CD14-positive monocyte (primary cell): Measurements from ENCODE around the gene DLGAP1. TPM values are rescaled to one million over a fixed set of nuclear protein-coding genes. Genes with fewer than 3 reads are reported as not detected.

Source experiments
- DNase-seq, 3 donors: peaks; one replicate each; pipeline ENCODE4 v3.0.0-alpha.2; 2011 to 2022
- H2AFZ ChIP-seq: 2 replicates; pipeline ENCODE4 v1.6.0; 2012; ENCODE audit warnings: mild to moderate bottlenecking, low read depth, low read length, inconsistent platforms; ENCODE audit not compliant: insufficient read depth, poor library complexity, severe bottlenecking
- H3K27ac ChIP-seq, 2 donors: 1 replicate in 1 of 2; 2 replicates in 1 of 2; pipeline ENCODE4 v1.5.1; 2012 to 2013; ENCODE audit warnings: low read length in 2 of 2, control low read depth in 1 of 2, inconsistent platforms in 1 of 2, low read depth in 1 of 2, mild to moderate bottlenecking in 1 of 2
- H3K27me3 ChIP-seq, 2 donors: one replicate each; pipeline versions ENCODE4 v1.6.0 to v1.6.1; 2011 to 2013; ENCODE audit warnings: low read length in 2 of 2; ENCODE audit not compliant: control insufficient read depth in 2 of 2, insufficient read depth in 2 of 2
- H3K36me3 ChIP-seq, 2 donors: replicated peaks in 1 of 2; 1 replicate in 1 of 2; 2 replicates in 1 of 2; pipeline versions ENCODE4 v1.5.1 to v1.6.1; 2012 to 2013; ENCODE audit warnings: low read length in 2 of 2, control low read depth in 1 of 2, inconsistent platforms in 1 of 2, mild to moderate bottlenecking in 1 of 2; ENCODE audit not compliant: insufficient read depth in 2 of 2, control insufficient read depth in 1 of 2
- H3K4me1 ChIP-seq, 2 donors: 1 replicate in 1 of 2; 2 replicates in 1 of 2; pipeline versions ENCODE4 v1.5.1 to v1.6.1; 2012 to 2013; ENCODE audit warnings: low read length in 2 of 2, control low read depth in 1 of 2, inconsistent platforms in 1 of 2, mild to moderate bottlenecking in 1 of 2, moderate library complexity in 1 of 2; ENCODE audit not compliant: insufficient read depth in 2 of 2, control insufficient read depth in 1 of 2
- H3K4me2 ChIP-seq: replicated peaks from 2 replicates; pipeline ENCODE3; 2012; ENCODE audit warnings: low read length, moderate library complexity, mild to moderate bottlenecking; ENCODE audit not compliant: poor library complexity, severe bottlenecking; ENCODE audit errors: extremely low read depth
- H3K4me3 ChIP-seq, 3 experiments: fragments of 200-600 bp in 1 of 3; sonication (generic) in 1 of 3; replicated peaks in 1 of 3; 1 replicate in 2 of 3; 2 replicates in 1 of 3; pipeline ENCODE4 v1.5.1; 2011 to 2013; ENCODE audit warnings: low read length in 3 of 3, mild to moderate bottlenecking in 3 of 3, control low read depth in 2 of 3, low read depth in 2 of 3, inconsistent platforms in 1 of 3, moderate library complexity in 1 of 3
- H3K79me2 ChIP-seq: 2 replicates; pipeline ENCODE4 v1.6.0; 2012; ENCODE audit warnings: mild to moderate bottlenecking, control low read depth, inconsistent platforms, low read length, moderate library complexity; ENCODE audit not compliant: insufficient read depth
- H3K9ac ChIP-seq: 2 replicates; pipeline ENCODE4 v1.6.0; 2017; ENCODE audit warnings: low read length, mild to moderate bottlenecking; ENCODE audit not compliant: insufficient read depth, poor library complexity, severe bottlenecking
- H3K9me3 ChIP-seq, 2 donors: replicated peaks in 1 of 2; 1 replicate in 1 of 2; 2 replicates in 1 of 2; pipeline versions ENCODE4 v1.5.1 to v1.6.1; 2012 to 2013; ENCODE audit warnings: low read length in 2 of 2, control low read depth in 1 of 2; ENCODE audit not compliant: control insufficient read depth in 1 of 2, insufficient read depth in 1 of 2
- H4K20me1 ChIP-seq: 2 replicates; pipeline ENCODE4 v1.6.0; 2012; ENCODE audit warnings: mild to moderate bottlenecking, low read length, control low read depth, moderate library complexity; ENCODE audit not compliant: insufficient read depth
- H3K27ac Mint-ChIP-seq, 7 donors: one replicate each; pipeline ENCODE4 v1.8.0; 2020; ENCODE audit warnings: mild to moderate bottlenecking in 7 of 7, mixed read lengths in 7 of 7, moderate library complexity in 6 of 7, inconsistent platforms in 2 of 7
- H3K27me3 Mint-ChIP-seq, 3 donors: one replicate each; pipeline ENCODE4 v1.8.0; 2021 to 2022; ENCODE audit warnings: low read depth in 3 of 3, mild to moderate bottlenecking in 3 of 3, mixed read lengths in 3 of 3, moderate library complexity in 3 of 3, inconsistent platforms in 1 of 3
- H3K36me3 Mint-ChIP-seq, 2 donors: one replicate each; pipeline ENCODE4 v1.8.0; 2020; ENCODE audit warnings: mixed read lengths in 2 of 2, inconsistent platforms in 1 of 2, mild to moderate bottlenecking in 1 of 2
- H3K4me1 Mint-ChIP-seq: one replicate; pipeline ENCODE4 v1.8.0; 2020; ENCODE audit warnings: mild to moderate bottlenecking, mixed read lengths
- H3K4me3 Mint-ChIP-seq, 2 donors: one replicate each; pipeline ENCODE4 v1.8.0; 2020; ENCODE audit warnings: mild to moderate bottlenecking in 2 of 2, mixed read lengths in 2 of 2, moderate library complexity in 1 of 2
- H3K9me3 Mint-ChIP-seq, 7 donors: one replicate each; pipeline ENCODE4 v1.8.0; 2020 to 2022; ENCODE audit warnings: mixed read lengths in 7 of 7, mild to moderate bottlenecking in 6 of 7, moderate library complexity in 6 of 7, inconsistent platforms in 2 of 7
- WGBS: methylation state at CpG from one replicate; pipeline ENCODE4 v1.1.5; 2013; ENCODE audit warnings: missing lambda C conversion rate; ENCODE audit not compliant: insufficient coverage; 5-methylcytosine and 5-hydroxymethylcytosine counted together
- intact Hi-C, 2 donors: fragments of 100-400 bp; cut with micrococcal nuclease; formaldehyde crosslinking; loops; one replicate each; pipeline versions ENCODE4 v1.15.0 to v1.15.1; 2023
- polyA plus RNA-seq, 3 donors: library from polyadenylated mRNA; depleted of rRNA in 1 of 3; unstranded in 2 of 3; stranded (reverse) in 1 of 3; fragments of 300-500 nt in 2 of 3; fragments of >200 nt in 1 of 3; fragmentation: Illumina TruSeq in 2 of 3; gene quantifications; 1 replicate in 2 of 3; 2 replicates in 1 of 3; pipeline ENCODE4 v1.2.3, GENCODE V29; 2012 to 2021
- TF ChIP-seq, protein P1 (sequence below): fragments of 200-600 bp; IDR thresholded peaks from one replicate; pipeline ENCODE4 v1.8.0; 2022; ENCODE audit warnings: antibody characterized with exemption, mild to moderate bottlenecking

DLGAP1 gene
- polyA plus RNA-seq, 3 donors: 0.09 to 0.42 TPM; not detected in 1

GRCh38 chr18:3984163-3984757 lies 470.8 kb downstream of the DLGAP1 start:
- H3K4me3 ChIP-seq: no peak overlapping the region

GRCh38 chr18:3983351-3983969 lies 471.6 kb downstream of the DLGAP1 start:
- no peaks in the 10 kb centered on the region for H3K4me1 ChIP-seq
- Mint-ChIP-seq H3K36me3 (no peaks in the 10 kb centered on the region), H3K27ac (no peak overlapping the region), H3K4me3 (no peak overlapping the region), H3K9me3 (peaks cover 0 to 6% (median 4%) of the 10 kb centered on the region in 7 donors), H3K4me1 (peaks cover 5% of the 10 kb centered on the region), H3K27me3 (peaks cover 0 to 3% (median 3%) of the 10 kb centered on the region in 3 donors)
- DNase-seq: no peak
- H3K79me2 ChIP-seq: no peaks in the 10 kb centered on the region
- no peak overlapping the region for H3K27ac ChIP-seq
- TF ChIP-seq, protein P1, sequence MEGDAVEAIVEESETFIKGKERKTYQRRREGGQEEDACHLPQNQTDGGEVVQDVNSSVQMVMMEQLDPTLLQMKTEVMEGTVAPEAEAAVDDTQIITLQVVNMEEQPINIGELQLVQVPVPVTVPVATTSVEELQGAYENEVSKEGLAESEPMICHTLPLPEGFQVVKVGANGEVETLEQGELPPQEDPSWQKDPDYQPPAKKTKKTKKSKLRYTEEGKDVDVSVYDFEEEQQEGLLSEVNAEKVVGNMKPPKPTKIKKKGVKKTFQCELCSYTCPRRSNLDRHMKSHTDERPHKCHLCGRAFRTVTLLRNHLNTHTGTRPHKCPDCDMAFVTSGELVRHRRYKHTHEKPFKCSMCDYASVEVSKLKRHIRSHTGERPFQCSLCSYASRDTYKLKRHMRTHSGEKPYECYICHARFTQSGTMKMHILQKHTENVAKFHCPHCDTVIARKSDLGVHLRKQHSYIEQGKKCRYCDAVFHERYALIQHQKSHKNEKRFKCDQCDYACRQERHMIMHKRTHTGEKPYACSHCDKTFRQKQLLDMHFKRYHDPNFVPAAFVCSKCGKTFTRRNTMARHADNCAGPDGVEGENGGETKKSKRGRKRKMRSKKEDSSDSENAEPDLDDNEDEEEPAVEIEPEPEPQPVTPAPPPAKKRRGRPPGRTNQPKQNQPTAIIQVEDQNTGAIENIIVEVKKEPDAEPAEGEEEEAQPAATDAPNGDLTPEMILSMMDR: no peak
- H3K36me3 ChIP-seq: no peaks in the 10 kb centered on the region
- intact Hi-C loops: loop anchor here in 1 of 2 donors (10.0 kb wide), 1 partner anchor 79 kb away; no protein-coding TSS in a partner anchor
- H3K27me3 ChIP-seq: no peaks in the 10 kb centered on the region
- no CpG with 5 or more reads among the region's 5 CpGs for WGBS
- H4K20me1 ChIP-seq: no peaks in the 10 kb centered on the region
- no peak overlapping the region for H3K4me2 ChIP-seq
- H3K4me3 ChIP-seq: no peak overlapping the region
- H3K9ac ChIP-seq: no peak overlapping the region
- H3K9me3 ChIP-seq: peaks cover under 1 to 8% of the 10 kb centered on the region in 2 donors
- no peak overlapping the region for H2AFZ ChIP-seq

More at GRCh38 chr18:3984163-3984757, 470.8 kb downstream of the DLGAP1 start:
- no peaks in the 10 kb centered on the region for H3K36me3 Mint-ChIP-seq
- H4K20me1 ChIP-seq: no peaks in the 10 kb centered on the region
- no peaks in the 10 kb centered on the region for H3K27me3 ChIP-seq
- no peak overlapping the region for H3K27ac Mint-ChIP-seq
- 89% methylated on average over 3 of the region's 3 CpGs for WGBS
- H3K4me3 Mint-ChIP-seq: no peak overlapping the region
- peaks cover 0 to 5% (median 0%) of the 10 kb centered on the region in 7 donors for H3K9me3 Mint-ChIP-seq
- H3K4me1 ChIP-seq: no peaks in the 10 kb centered on the region
- intact Hi-C loops: loop anchor here in 1 of 2 donors (10.0 kb wide), 1 partner anchor 79 kb away; no protein-coding TSS in a partner anchor
- TF ChIP-seq, protein P1: no peak
- no peak overlapping the region for H2AFZ ChIP-seq
- H3K9ac ChIP-seq: no peak overlapping the region
- H3K36me3 ChIP-seq: no peaks in the 10 kb centered on the region
- H3K4me1 Mint-ChIP-seq: peaks cover 5% of the 10 kb centered on the region
- DNase-seq: no peak
- no peak overlapping the region for H3K4me2 ChIP-seq
- H3K79me2 ChIP-seq: no peaks in the 10 kb centered on the region
- peaks cover 0 to 2% of the 10 kb centered on the region in 2 donors for H3K9me3 ChIP-seq
- H3K27ac ChIP-seq: no peak overlapping the region
- peaks cover 0 to 3% (median 3%) of the 10 kb centered on the region in 3 donors for H3K27me3 Mint-ChIP-seq
